Karpas-422 (cell line): ENCODE data around the gene FAM53C. TPM values are rescaled to one million over a fixed set of nuclear protein-coding genes. Genes with fewer than 3 reads are reported as not detected.
"Not testable (repeated sequence)": the region's sequence is repeated elsewhere in the genome, so short reads cannot be mapped to it uniquely, and the experiment has no call there.

Experiments
- DNase-seq: peaks from one replicate; pipeline ENCODE4 v3.0.0-alpha.2; 2015
- H2AFZ ChIP-seq: fragments of 200-600 bp; sonication (generic); 2 replicates; pipeline ENCODE4 v1.6.1; 2014; ENCODE audit warnings: antibody characterized with exemption, low read length, mixed read lengths
- H3K27ac ChIP-seq: fragments of 200-600 bp; sonication (generic); 2 replicates; pipeline ENCODE4 v1.5.1; 2014; ENCODE audit warnings: mild to moderate bottlenecking, low read length, moderate library complexity
- H3K27me3 ChIP-seq: fragments of 200-600 bp; sonication (generic); 2 replicates; pipeline ENCODE4 v1.6.1; 2014; ENCODE audit warnings: low read length, mixed read lengths
- H3K36me3 ChIP-seq: fragments of 200-600 bp; sonication (generic); 2 replicates; pipeline ENCODE4 v1.6.1; 2014; ENCODE audit warnings: low read length, mixed read lengths; ENCODE audit not compliant: insufficient read depth
- H3K4me1 ChIP-seq: fragments of 200-600 bp; sonication (generic); 2 replicates; pipeline ENCODE4 v1.6.1; 2014; ENCODE audit warnings: mild to moderate bottlenecking, low read length, mixed read lengths
- H3K4me2 ChIP-seq: fragments of 200-600 bp; sonication (generic); 2 replicates; pipeline ENCODE4 v1.6.1; 2014; ENCODE audit warnings: low read length, low read depth, mild to moderate bottlenecking; ENCODE audit not compliant: poor library complexity, severe bottlenecking
- H3K4me3 ChIP-seq: fragments of 200-600 bp; sonication (generic); 2 replicates; pipeline ENCODE4 v1.5.1; 2014; ENCODE audit warnings: mild to moderate bottlenecking, antibody characterized with exemption, low read length, mixed read lengths
- H3K79me2 ChIP-seq: fragments of 200-600 bp; sonication (generic); 2 replicates; pipeline ENCODE4 v1.6.1; 2014; ENCODE audit warnings: mild to moderate bottlenecking, low read length, mixed read lengths
- H3K9ac ChIP-seq: fragments of 200-600 bp; sonication (generic); 2 replicates; pipeline ENCODE4 v1.6.0; 2014; ENCODE audit warnings: low read length
- H3K9me2 ChIP-seq: fragments of 200-600 bp; sonication (generic), shearing (Covaris generic); replicated peaks from 2 replicates; pipeline ENCODE4 v1.6.0; 2014; ENCODE audit warnings: mild to moderate bottlenecking, low read length, moderate library complexity; ENCODE audit not compliant: insufficient read depth
- H3K9me3 ChIP-seq: fragments of 300-700, 200-600 bp; sonication (generic); 2 replicates; pipeline ENCODE4 v1.6.1; 2014; ENCODE audit warnings: low read length, mixed read lengths
- H4K20me1 ChIP-seq: fragments of 200-600 bp; sonication (generic); 2 replicates; pipeline ENCODE4 v1.6.1; 2014; ENCODE audit warnings: mild to moderate bottlenecking, antibody characterized with exemption, low read length, low read depth; ENCODE audit not compliant: insufficient read depth
- total RNA-seq: library from RNA; depleted of rRNA; stranded (reverse); fragments of >200 nt; shearing (Covaris generic); gene quantifications from 2 replicates; pipeline ENCODE4 v1.2.3, GENCODE V29; 2014; ENCODE audit warnings: low replicate concordance; rRNA removed

The FAM53C gene
- total RNA-seq, 1 experiment from 2014 or later: 62.8 TPM

DNA sequence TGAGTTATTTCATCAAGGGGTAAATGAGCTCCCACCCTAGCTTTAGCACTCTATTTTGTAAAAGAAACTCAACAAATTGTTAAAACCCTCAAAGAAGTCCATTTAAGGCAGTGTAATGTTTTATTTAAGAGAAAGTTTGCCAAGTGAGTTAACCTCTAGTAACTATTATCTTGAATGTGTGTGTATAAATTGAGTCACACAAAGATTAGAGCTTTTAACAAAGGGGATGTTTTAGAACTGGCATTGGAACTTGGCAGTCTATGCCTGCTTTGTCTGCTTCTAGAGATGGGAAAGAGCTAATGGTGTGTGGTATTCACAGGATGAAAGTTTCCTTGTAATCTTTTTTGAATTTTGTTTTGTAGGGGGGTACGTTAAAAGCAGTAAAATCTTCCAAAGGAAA is 47.6 kb downstream of the FAM53C start:
- Histone ChIP-seq H4K20me1 (no peaks in the 10 kb centered on the region), H3K9ac (no peak overlapping the region), H3K9me2 (no peaks in the 10 kb centered on the region), H3K4me2 (no peak overlapping the region), H2AFZ (no peak overlapping the region), H3K9me3 (no peaks in the 10 kb centered on the region), H3K27me3 (no peaks in the 10 kb centered on the region), H3K36me3 (peaks cover 19% of the 10 kb centered on the region; the same call in 1 of the 2 replicates), H3K79me2 (no peaks in the 10 kb centered on the region), H3K4me1 (no peaks in the 10 kb centered on the region), H3K4me3 (no peak overlapping the region), H3K27ac (no peak overlapping the region)
- DNase-seq: no peak

DNA sequence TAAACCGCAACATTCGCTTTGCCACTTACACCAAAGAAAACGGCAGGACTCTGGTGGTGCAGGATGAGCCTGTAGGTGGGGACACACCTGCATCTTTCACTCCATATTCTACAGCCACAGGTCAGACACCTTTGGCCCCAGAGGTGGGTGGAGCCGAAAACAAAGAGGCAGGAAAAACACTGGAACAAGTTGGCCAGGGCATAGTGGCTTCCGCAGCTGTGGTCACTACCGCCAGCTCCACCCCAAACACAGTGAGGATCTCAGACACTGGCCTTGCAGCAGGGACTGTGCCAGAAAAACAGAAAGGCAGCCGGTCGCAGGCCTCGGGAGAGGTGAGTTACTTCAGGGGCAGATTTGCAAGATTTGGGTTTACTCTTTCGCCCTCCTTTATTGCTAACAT is 48.2 kb downstream of the FAM53C start:
- no peak for DNase-seq
- H3K4me1 ChIP-seq: no peaks in the 10 kb centered on the region
- H3K36me3 ChIP-seq: peaks cover 21% of the 10 kb centered on the region; the same call in 1 of the 2 replicates
- no peak overlapping the region for H2AFZ ChIP-seq
- H3K9me3 ChIP-seq: no peaks in the 10 kb centered on the region
- no peak overlapping the region for H3K9ac ChIP-seq
- H4K20me1 ChIP-seq: no peaks in the 10 kb centered on the region
- H3K79me2 ChIP-seq: no peaks in the 10 kb centered on the region
- no peak overlapping the region for H3K27ac ChIP-seq
- H3K9me2 ChIP-seq: no peaks in the 10 kb centered on the region
- H3K4me2 ChIP-seq: no peak overlapping the region
- H3K4me3 ChIP-seq: no peak overlapping the region
- no peaks in the 10 kb centered on the region for H3K27me3 ChIP-seq

- H2AFZ ChIP-seq: no peak overlapping the region
- DNase-seq: no peak
- no peak overlapping the region for H3K4me3 ChIP-seq
- no peaks in the 10 kb centered on the region for H3K79me2 ChIP-seq
- no peak overlapping the region for H3K27ac ChIP-seq
- H3K9ac ChIP-seq: no peak overlapping the region
- no peaks in the 10 kb centered on the region for H3K9me3 ChIP-seq
- H3K9me2 ChIP-seq: no peaks in the 10 kb centered on the region
- no peaks in the 10 kb centered on the region for H3K27me3 ChIP-seq
- H3K4me2 ChIP-seq: no peak overlapping the region
- peaks cover 36% of the 10 kb centered on the region; the same call in 1 of the 2 replicates for H3K36me3 ChIP-seq
- H4K20me1 ChIP-seq: no peaks in the 10 kb centered on the region
- H3K4me1 ChIP-seq: no peaks in the 10 kb centered on the region
Observed at GRCh38 chr5:138389332-138389731, 51.3 kb downstream of the FAM53C start.

- DNase-seq, H3K4me2 ChIP-seq, H3K9me3 ChIP-seq, H3K4me3 ChIP-seq, H3K27me3 ChIP-seq, H3K4me1 ChIP-seq, H3K9ac ChIP-seq, H3K79me2 ChIP-seq, H3K9me2 ChIP-seq, H4K20me1 ChIP-seq, H2AFZ ChIP-seq, H3K27ac ChIP-seq: not testable (repeated sequence)
- peaks cover 38% of the 10 kb centered on the region; the same call in 1 of the 2 replicates for H3K36me3 ChIP-seq
Observed at GRCh38 chr5:138389911-138390310, 51.8 kb downstream of the FAM53C start.

- Histone ChIP-seq H3K27me3 (no peaks in the 10 kb centered on the region), H3K9ac (no peak overlapping the region), H2AFZ (no peak overlapping the region), H3K4me1 (no peaks in the 10 kb centered on the region), H3K4me2 (no peak overlapping the region), H3K36me3 (peaks cover 42% of the 10 kb centered on the region; the same call in 1 of the 2 replicates), H3K9me3 (no peaks in the 10 kb centered on the region), H4K20me1 (no peaks in the 10 kb centered on the region), H3K79me2 (no peaks in the 10 kb centered on the region), H3K9me2 (no peaks in the 10 kb centered on the region), H3K27ac (no peak overlapping the region), H3K4me3 (no peak overlapping the region)
- DNase-seq: no peak
Observed at GRCh38 chr5:138391859-138392386, 53.9 kb downstream of the FAM53C start.

Other genes with a start within 250 kb of the FAM53C start
- gene NME5, start 198.8 kb upstream of the FAM53C start, total RNA-seq: 1.3 and 2.0 TPM in 2 replicates
- gene BRD8, start 159.6 kb upstream of the FAM53C start, total RNA-seq: 44.9 and 51.9 TPM in 2 replicates
- gene KIF20A, start 159.2 kb upstream of the FAM53C start, total RNA-seq: 16.9 and 26.5 TPM in 2 replicates
- 16.6 and 24.0 TPM in 2 replicates for gene CDC23, start 124.9 kb upstream of the FAM53C start, total RNA-seq
- 0.37 TPM in 1 of 2 replicates, not detected in the other for gene GFRA3, start 63.6 kb upstream of the FAM53C start, total RNA-seq
- 6.1 and 11.1 TPM in 2 replicates for gene CDC25C, start 6.5 kb upstream of the FAM53C start, total RNA-seq
- 44.9 and 56.3 TPM in 2 replicates for gene KDM3B, start 14.4 kb downstream of the FAM53C start, total RNA-seq
- 1.8 and 3.1 TPM in 2 replicates for gene REEP2, start 100.8 kb downstream of the FAM53C start, total RNA-seq
- 0.61 and 1.7 TPM in 2 replicates for gene EGR1, start 127.2 kb downstream of the FAM53C start, total RNA-seq
- gene ETF1, start 205.0 kb downstream of the FAM53C start, total RNA-seq: 52.1 and 100 TPM in 2 replicates
- 269 and 293 TPM in 2 replicates for gene HSPA9, start 237.1 kb downstream of the FAM53C start, total RNA-seq